GM19463 (cell line): ENCODE results near the gene DLX4.

Source experiments
- ATAC-seq: cut with Tn5 transposase; IDR thresholded peaks from one replicate; pipeline ENCODE4 v1.9.1; 2021; ENCODE audit warnings: mild to moderate bottlenecking, moderate library complexity; ENCODE audit not compliant: unreplicated experiment

The DLX4 gene

DNA sequence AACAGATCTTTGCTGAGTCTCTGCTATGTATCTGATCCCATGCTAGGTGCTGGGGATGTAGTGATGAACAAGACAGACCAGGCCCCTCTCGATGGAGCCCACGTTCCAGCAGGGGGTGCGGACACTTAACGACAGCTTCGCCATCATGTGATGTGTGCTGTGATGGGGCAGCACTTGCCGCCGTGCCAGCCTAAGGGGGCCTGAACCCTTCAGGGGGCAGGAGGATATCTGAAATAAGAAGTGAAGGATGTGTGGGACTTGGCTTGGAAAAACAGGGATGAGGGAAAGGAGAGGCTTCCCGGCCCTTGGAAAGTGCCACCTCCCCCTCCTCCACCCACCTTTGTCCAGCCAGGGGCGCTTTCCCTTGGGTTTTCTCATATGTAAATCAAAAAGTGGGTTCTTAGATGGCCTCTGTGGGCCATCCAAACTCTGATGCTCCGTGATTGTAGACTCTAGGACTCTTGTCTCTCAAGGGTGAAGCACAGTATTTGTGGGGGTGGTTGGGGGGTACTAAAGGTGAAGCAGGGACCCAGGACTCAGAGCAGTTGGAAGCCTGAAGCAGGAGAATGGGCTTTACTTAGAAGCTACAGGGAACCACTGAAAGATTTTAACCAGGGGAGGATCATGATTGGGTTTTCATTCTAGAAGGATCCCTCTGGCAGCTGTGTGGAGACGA is 30.0 kb downstream of the DLX4 start:
- ATAC-seq: no peak

DNA sequence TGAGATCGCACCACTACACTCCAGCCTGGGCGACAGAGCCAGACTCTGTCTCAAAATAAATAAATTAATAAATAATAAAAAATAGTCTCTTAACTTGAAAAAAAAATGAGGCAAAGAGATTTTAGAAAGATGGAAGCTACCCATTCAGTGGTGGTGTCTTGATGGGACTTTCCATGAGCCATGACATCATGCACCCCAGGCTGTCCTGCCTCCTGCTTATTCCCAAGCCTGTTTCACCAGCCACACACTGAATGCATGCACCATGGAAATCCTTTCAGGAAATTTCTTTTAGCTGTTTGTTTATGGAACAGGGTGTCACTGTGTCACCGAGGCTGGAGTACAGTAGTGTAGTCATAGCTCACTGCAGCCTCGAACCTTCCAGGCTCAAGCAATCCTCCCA is 34.9 kb downstream of the DLX4 start:
- no peak for ATAC-seq

GRCh38 chr17:50009282-50009681 is 40.3 kb downstream of the DLX4 start:
- no peak for ATAC-seq

- no peak for ATAC-seq
Measured at GRCh38 chr17:50013079-50013478, 44.1 kb downstream of the DLX4 start.

- ATAC-seq: no peak
Measured at GRCh38 chr17:50014471-50015088, 45.6 kb downstream of the DLX4 start.

GRCh38 chr17:50015146-50015545 is 46.2 kb downstream of the DLX4 start:
- no peak for ATAC-seq

DNA sequence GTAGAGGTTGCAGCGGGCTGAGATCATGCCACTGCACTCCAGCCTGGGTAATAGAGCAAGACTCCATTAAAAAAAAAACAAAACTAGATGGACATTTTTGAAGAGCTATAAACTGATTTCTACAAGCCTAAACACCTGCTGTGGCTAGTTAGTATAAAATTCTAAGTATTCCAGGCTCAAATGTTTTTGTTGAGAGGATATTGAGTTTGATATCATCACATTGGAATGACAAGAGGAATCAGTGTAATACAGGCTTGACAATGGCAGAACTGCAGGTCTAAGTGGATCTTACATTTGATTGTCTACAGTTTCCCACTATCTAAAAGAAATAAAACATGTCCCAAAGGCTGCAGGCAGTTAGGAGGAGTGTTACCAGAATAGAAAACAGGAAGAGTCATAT is 49.9 kb downstream of the DLX4 start:
- ATAC-seq: no peak

- no peak for ATAC-seq
Measured at GRCh38 chr17:50020841-50021599, 52.0 kb downstream of the DLX4 start.

DNA sequence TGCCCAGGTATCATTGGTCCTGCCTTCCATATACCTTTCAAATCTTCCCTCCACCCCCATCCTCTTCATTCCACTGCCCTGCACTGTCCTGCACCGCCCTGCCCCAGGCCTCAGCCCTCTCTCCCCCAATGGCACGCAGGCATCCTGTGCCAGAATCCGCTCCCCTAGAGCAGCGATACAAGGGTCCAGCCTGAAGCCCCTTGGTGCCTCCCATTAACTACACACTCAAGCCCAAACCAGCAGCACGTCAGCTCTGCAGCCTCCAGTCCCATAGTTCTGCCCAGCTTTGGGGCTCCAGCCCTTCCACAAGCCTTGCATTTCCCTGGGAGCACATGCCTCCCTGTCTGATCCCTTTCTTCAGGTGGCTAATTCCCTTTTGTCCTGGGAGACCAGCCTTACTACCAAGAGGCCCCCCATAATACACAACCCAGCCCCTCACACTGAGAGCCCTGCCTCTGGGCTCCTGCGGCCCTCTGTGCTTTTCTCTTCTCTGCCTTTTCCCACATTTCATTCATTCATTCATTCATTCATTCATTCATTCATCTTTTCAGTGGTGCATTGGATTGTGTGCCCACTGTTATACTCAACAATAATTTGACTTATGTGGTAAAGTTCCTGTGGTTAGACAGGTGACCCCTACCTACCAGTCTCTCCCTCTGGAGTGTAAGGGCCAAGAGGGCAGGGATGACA is 52.8 kb downstream of the DLX4 start:
- ATAC-seq: no peak

- no peak for ATAC-seq
Measured at GRCh38 chr17:50022463-50023130, 53.6 kb downstream of the DLX4 start.

GRCh38 chr17:50023520-50023919 is 54.5 kb downstream of the DLX4 start:
- ATAC-seq: no peak
